ENCODE results near the gene CCDC47.
A peak's percentile ranks its signal among the peaks of the same experiment; 100 is the strongest.
"Not testable (repeated sequence)": the region's sequence is repeated elsewhere in the genome, so short reads cannot be mapped to it uniquely, and the experiment has no call there.

Gene CCDC47

GRCh38 chr17:63773272-63774140 is at the start of gene CCDC47:
TSS of gene CCDC47 (minus strand) at chr17:63773597. CDS start at chr17:63766175, 7,422 bp downstream.
- peak; percentile 82 for DNase-seq

- DNase-seq = no peak
Observed at GRCh38 chr17:63822537-63822936, 49.1 kb upstream of the CCDC47 start.

DNA sequence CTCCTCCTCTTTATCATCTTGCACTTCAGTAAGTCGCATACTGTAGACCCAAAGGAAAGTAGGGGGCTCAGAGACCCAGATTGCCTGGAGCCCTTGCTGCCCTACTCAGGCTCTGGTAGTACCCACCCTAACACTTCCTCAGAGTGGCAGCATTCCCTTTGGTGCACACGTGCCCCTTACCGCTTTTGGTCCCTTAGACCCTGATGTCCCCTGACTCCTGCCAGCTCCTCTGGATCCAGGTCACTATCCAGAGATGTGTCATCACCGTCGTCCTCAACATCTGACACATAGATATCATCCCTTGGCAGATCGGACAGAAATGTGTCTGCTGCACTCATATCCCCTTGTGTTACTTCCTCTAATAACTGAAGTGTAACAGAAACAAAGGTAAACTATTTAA is 48.4 kb upstream of the CCDC47 start:
- no peak for DNase-seq

DNA sequence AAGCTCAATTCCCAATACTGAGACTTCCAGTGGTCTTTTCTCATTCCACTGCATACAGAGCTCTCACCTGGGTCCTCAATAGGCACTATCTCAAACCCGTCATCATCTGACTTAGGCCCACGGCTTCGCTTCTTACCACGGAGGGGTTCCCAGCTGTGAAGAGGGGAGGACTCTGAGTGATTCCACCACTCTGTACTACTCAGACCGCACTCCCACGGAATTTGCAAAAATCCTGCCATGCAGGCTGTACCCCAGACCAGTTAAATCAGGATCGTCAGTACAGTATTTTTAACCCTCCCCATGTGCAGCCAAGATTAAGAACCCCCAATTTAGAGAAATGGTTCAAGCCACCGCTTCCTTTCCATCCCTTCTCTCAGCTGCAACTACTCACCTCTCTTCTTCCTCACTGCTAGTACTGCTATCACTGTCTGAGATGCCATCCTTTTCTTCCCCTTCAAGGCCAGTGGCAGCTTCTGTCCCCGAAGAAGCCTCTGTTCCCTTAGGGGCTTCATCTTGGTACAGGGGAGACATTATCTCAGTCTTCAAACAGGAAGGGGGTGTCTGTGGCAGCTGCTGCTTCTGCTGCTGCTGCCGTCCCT is 47.7 kb upstream of the CCDC47 start:
- no peak for DNase-seq

DNA sequence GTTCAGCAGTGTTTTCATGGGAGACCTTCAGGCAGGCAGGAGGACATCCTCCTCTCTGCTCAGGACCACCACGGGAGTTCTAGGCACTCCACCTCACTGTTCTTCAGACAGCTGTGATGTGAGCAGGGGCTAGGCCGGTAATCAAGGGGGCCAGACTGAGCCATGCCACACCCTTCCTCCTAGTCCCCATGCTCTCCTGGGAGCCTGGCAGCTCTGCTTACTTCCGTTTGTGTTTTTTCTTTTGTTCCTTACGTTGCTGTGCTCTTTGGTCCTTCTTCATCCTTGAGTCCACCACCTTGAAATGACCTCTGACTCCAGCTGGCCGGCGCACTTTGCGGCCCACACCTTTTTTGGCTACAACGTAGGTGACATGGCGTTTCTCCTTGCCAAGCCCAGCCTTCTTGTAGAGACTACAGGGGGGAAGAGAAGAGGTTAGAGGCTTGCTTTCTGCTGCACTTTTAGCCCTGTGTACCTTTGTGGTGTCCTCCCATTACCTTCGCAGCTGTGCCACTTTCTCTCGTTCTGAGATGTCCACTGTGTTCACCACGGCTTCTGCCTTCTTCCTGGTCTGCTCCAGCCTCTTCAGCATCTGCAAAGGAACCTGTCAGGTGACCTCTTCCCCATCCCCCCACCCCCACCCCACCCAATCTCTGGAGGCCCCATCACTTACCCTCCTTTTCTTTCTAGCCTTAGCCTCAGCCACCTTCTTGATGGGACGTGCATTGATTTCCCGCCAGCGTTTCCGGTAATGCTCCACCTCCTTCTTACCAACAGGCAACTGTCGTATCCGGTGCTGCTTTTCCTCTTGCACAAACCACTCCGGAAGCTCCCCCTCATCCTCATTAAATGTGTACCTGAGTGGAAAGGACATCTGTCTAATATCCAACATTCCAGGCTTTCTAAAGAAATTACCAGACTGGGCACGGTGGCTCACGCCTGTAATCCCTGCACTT is 46.5 kb upstream of the CCDC47 start:
- no peak for DNase-seq

GRCh38 chr17:63819131-63819530 is 45.7 kb upstream of the CCDC47 start:
- DNase-seq = no peak

- DNase-seq = no peak
Observed at GRCh38 chr17:63817736-63818385, 44.5 kb upstream of the CCDC47 start.

GRCh38 chr17:63816669-63817068 is 43.3 kb upstream of the CCDC47 start:
- no peak for DNase-seq

DNA sequence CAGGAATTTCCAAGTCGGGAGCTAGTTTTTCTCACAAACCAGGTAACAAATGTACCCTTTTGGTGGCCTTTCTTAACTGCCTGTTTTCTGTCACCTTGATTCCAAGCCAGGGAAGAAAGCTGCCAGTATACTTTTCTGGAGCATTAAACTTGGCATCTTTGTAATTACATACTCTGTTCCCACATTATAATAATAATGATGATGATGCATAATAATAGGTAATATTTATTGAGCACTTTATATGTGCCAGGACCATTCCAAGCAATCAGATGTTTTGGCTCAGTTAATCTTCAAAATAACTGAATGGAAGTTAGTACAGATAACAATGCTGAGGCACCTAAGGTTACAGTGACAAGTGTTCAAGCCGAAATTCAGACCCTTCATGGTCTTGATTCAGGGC is 42.7 kb upstream of the CCDC47 start:
- no peak for DNase-seq

GRCh38 chr17:63809970-63810369 is 36.6 kb upstream of the CCDC47 start:
- DNase-seq = no peak

GRCh38 chr17:63805591-63805990 is 32.2 kb upstream of the CCDC47 start:
- DNase-seq = no peak

- DNase-seq = no peak
Observed at GRCh38 chr17:63804328-63804727, 30.9 kb upstream of the CCDC47 start.

DNA sequence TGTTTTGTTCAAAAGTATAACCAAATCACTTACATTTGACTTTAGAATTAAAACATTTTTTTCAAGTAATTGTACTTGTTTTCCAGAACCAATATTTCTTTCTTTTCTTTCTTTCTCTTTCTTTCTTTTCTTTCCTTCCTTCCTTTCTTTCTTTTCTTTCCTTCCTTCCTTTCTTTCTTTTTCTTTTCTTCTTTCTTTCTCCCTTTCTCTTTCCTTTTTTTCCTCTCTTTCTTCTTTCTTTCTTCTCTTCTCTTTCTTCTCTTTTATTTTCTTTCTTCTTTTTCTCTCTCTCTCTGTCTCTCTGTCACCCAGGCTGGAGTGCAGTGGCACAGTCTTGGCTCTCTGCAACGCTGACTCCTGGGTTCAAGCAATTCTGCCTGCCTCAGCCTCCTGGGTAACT is 27.4 kb upstream of the CCDC47 start:
- DNase-seq = no peak

GRCh38 chr17:63798572-63799106 is 25.2 kb upstream of the CCDC47 start:
- DNase-seq = no peak

DNA sequence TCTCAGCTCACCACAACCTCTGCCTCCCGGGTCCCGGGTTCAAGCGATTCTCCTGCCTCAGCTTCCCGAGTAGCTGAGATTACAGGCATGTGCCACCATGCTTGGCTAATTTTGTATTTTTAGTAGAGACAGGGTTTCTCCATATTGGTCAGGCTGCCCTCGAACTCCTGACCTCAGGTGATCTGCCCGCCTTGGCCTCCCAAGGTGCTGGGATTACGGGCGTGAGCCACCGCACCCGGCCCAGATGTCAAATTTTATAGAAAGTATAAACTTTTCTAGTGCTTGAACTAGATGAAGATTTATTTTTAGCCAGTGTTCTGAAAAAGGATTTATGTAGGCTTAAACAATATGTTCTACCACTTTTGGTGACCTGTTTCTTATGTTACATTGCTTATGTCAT is 23.0 kb upstream of the CCDC47 start:
- DNase-seq = not testable (repeated sequence)

DNA sequence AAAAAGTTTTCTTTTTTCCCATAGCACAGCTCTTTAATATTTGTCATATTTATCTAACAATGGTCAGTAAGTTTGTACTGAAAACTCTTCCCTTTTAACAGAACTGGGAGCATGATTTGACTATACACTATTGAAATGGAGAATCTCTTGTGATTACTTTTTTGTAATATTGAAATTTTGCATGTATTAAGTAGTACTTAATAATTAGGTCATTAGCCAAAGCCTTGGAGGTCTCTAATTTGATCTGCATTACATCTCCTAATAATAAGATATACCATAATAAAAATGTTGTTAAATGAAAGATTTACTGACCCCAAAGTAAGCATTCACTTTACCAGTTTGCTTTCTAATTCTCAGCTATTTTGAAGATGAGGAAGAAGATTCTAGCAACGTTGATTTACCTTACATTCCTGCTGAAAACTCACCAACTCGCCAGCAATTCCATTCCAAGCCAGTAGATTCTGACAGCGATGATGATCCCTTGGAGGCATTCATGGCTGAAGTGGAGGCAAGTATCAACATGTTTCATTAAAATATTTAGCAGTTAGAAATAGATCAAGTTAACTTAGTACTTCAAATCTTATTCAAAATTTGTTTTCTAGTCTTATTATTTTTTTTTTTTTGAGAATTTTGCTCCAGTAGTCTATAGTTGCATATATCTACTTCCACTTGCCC is 18.8 kb upstream of the CCDC47 start:
- DNase-seq = no peak

- no peak for DNase-seq
Observed at GRCh38 chr17:63790057-63790456, 16.7 kb upstream of the CCDC47 start.

DNA sequence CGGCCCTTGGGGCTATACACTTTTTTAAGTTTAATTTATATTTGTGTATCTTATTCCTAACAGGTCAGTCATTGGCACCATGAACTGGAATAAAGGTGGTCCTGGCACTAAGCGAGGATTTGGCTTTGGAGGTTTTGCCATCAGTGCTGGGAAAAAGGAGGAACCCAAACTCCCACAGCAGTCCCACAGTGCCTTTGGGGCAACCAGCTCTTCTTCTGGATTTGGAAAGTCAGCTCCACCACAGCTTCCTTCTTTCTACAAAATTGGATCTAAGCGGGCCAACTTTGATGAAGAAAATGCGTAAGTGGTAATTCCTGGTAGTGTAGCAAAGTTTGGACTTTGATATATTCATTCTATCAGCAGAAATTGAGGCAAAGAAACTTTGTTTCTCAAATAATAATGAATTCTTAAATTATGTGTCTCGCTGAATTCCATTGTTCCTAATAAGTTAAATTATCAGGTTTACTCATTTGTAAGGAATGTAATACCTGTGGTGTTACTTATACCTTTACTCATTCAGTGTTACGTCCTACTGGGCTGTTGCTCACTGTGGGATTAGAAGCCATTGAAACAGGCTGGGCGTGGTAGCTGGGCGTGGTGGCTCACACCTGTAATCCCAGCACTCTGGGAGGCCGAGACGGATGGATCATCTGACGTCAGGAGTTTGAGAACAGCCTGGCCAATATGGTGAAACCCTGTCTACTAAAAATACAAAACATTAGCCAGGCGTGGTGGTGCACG is 13.7 kb upstream of the CCDC47 start:
- DNase-seq = no peak

- DNase-seq = no peak
Observed at GRCh38 chr17:63786117-63786516, 12.7 kb upstream of the CCDC47 start.

GRCh38 chr17:63785556-63785955 is 12.2 kb upstream of the CCDC47 start:
- DNase-seq = no peak

DNA sequence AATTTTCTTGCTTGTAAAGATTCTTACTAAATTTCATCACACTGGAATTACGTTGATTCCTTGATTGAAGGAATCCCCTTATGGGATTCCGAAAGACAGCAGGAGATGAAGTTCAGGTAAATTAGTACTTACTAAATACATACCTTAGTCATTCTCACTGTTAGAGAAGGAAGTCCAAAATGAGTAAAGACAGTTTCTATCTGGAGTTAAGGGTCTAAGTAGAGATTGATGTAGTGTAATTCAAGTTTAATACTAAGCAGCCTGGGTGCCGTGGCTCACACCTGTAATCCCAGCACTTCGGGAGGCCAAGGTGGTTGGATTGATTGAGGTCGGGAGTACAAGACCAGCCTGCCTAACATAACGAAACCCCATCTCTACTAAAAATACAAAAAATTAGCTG is 10.1 kb upstream of the CCDC47 start:
- DNase-seq = no peak

Measured in cortex of kidney (tissue), 1 donor.